Vagina (tissue), 2 donors: ENCODE data around the gene TRIM65.

Experiments used
- POLR2A ChIP-seq, 2 donors: fragments of 450-650 bp; IDR thresholded peaks; one replicate each; pipeline ENCODE4 v1.6.1; 2017; ENCODE audit warnings: antibody characterized with exemption in 2 of 2, mild to moderate bottlenecking in 2 of 2, moderate library complexity in 2 of 2
- POLR2AphosphoS5 ChIP-seq, 2 donors: sonication (generic); formaldehyde crosslinking; IDR thresholded peaks; one replicate each; pipeline ENCODE4 v1.9.0; 2017; ENCODE audit warnings: antibody characterized with exemption in 2 of 2, mild to moderate bottlenecking in 2 of 2, low read depth in 1 of 2; ENCODE audit not compliant: insufficient read depth in 1 of 2
- TF ChIP-seq, protein P1 (sequence below), 3 experiments: fragments of 450-650 bp in 2 of 3; fragments of 200-600 bp in 1 of 3; sonication (generic) in 1 of 3; IDR thresholded peaks; one replicate each; pipeline ENCODE4 v1.5.1; 2017 to 2019; ENCODE audit warnings: antibody characterized with exemption in 3 of 3, mild to moderate bottlenecking in 2 of 3, moderate library complexity in 2 of 3

GRCh38 chr17:75878174-75878998, 18.4 kb downstream of the TRIM65 start, which contains the start of gene TRIM47:
- TF ChIP-seq POLR2A (IDR thresholded peaks at IDR 0.05): peak; percentile 61 to 92
- peak; percentile 11 to 90 for TF ChIP-seq POLR2AphosphoS5 (IDR thresholded peaks at IDR 0.05; ENCODE audit: insufficient read depth in 1 of 2, low read depth in 1 of 2)
- TF ChIP-seq, protein P1, sequence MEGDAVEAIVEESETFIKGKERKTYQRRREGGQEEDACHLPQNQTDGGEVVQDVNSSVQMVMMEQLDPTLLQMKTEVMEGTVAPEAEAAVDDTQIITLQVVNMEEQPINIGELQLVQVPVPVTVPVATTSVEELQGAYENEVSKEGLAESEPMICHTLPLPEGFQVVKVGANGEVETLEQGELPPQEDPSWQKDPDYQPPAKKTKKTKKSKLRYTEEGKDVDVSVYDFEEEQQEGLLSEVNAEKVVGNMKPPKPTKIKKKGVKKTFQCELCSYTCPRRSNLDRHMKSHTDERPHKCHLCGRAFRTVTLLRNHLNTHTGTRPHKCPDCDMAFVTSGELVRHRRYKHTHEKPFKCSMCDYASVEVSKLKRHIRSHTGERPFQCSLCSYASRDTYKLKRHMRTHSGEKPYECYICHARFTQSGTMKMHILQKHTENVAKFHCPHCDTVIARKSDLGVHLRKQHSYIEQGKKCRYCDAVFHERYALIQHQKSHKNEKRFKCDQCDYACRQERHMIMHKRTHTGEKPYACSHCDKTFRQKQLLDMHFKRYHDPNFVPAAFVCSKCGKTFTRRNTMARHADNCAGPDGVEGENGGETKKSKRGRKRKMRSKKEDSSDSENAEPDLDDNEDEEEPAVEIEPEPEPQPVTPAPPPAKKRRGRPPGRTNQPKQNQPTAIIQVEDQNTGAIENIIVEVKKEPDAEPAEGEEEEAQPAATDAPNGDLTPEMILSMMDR (IDR thresholded peaks at IDR 0.05): no peak
